GM12878 (cell line): ENCODE measurements around the gene HUS1. TPM values are rescaled to one million over a fixed set of nuclear protein-coding genes. Genes with fewer than 3 reads are reported as not detected.

Experiments used
- ATAC-seq: fragments of 200-7000 bp; cut with Tn5 transposase; 3 replicates; pipeline ENCODE4 v1.9.1; 2020; ENCODE audit warnings: mild to moderate bottlenecking, moderate library complexity
- BruUV-seq: library from RNA; stranded (reverse); fragments of 400-500 nt; replicated peaks from 2 replicates; lab custom pipeline; 2021; lab: Mats Ljungman, UMichigan
- CTCF ChIA-PET: fragments of 300-600 bp; sonication (Branson Sonifier 250); formaldehyde crosslinking; extraction: SDS; loops from one replicate; lab custom pipeline; 2021; ENCODE audit warnings: inconsistent platforms; lab: Yijun Ruan, JAX
- POLR2A ChIA-PET: fragments of 350-600 bp; formaldehyde crosslinking; extraction: SDS; loops from one replicate; lab custom pipeline; 2021; ENCODE audit warnings: inconsistent platforms; lab: Charles Lee
- RAD21 ChIA-PET: fragments of 300-600 bp; sonication (Branson Sonifier 250); formaldehyde crosslinking; loops from one replicate; lab custom pipeline; 2023; ENCODE audit warnings: antibody characterized with exemption; ENCODE audit not compliant: unreplicated experiment; lab: Charles Lee
- SMC1A ChIA-PET: fragments of 300-600 bp; sonication (Branson Sonifier 250); formaldehyde crosslinking; loops from one replicate; lab custom pipeline; 2023; ENCODE audit not compliant: unreplicated experiment, uncharacterized antibody; lab: Charles Lee
- DNase-seq: peaks from one replicate; pipeline ENCODE4 v3.0.0-alpha.2; 2011; ENCODE audit warnings: low read depth, low spot score
- FAIRE-seq: peaks from 3 replicates; lab custom pipeline; 2011; peaks lifted over from hg19 to GRCh38; lab: Jason Lieb, UNC
- H2AFZ ChIP-seq: 2 replicates; pipeline ENCODE4 v1.6.0; 2011; ENCODE audit warnings: low read depth, low read length, control low read depth; ENCODE audit not compliant: control insufficient read depth
- H3K27ac ChIP-seq: 2 replicates; pipeline ENCODE4 v1.5.1; 2011; ENCODE audit warnings: control low read depth; ENCODE audit not compliant: control insufficient read depth, insufficient read depth
- H3K27me3 ChIP-seq, 2 experiments: replicated peaks in 1 of 2; 2 replicates each; pipeline versions ENCODE4 v1.6.0 to v1.6.1; 2011; ENCODE audit warnings: low read length in 1 of 2; ENCODE audit not compliant: control insufficient read depth in 2 of 2, insufficient read depth in 2 of 2
- H3K36me3 ChIP-seq, 2 experiments: 2 replicates each; pipeline ENCODE4 v1.5.1; 2011; ENCODE audit warnings: low read length in 1 of 2; ENCODE audit not compliant: control insufficient read depth in 2 of 2, insufficient read depth in 2 of 2
- H3K4me1 ChIP-seq: 2 replicates; pipeline ENCODE4 v1.6.1; 2011; ENCODE audit warnings: mild to moderate bottlenecking, low read length, moderate library complexity, mixed read lengths; ENCODE audit not compliant: control insufficient read depth, insufficient read depth
- H3K4me2 ChIP-seq: 2 replicates; pipeline ENCODE4 v1.6.0; 2011; ENCODE audit warnings: control low read depth; ENCODE audit not compliant: control insufficient read depth, insufficient read depth
- H3K4me3 ChIP-seq: fragments of 200-600 bp; sonication (generic); 2 replicates; pipeline ENCODE4 v1.5.1; 2016
- H3K79me2 ChIP-seq: 2 replicates; pipeline ENCODE4 v1.6.0; 2011; ENCODE audit warnings: low read length; ENCODE audit not compliant: control insufficient read depth, insufficient read depth
- H3K9ac ChIP-seq: 2 replicates; pipeline ENCODE4 v1.8.0; 2011; ENCODE audit warnings: low read length, control low read depth, mixed read lengths; ENCODE audit not compliant: control insufficient read depth, insufficient read depth
- H3K9me3 ChIP-seq: replicated peaks from 3 replicates; pipeline ENCODE4 v1.5.1; 2011; ENCODE audit warnings: mild to moderate bottlenecking, low read length; ENCODE audit not compliant: control insufficient read depth, insufficient read depth
- H4K20me1 ChIP-seq: 2 replicates; pipeline ENCODE4 v1.6.0; 2011; ENCODE audit not compliant: control insufficient read depth, insufficient read depth
- BRCA1 ChIP-seq: IDR thresholded peaks from 2 replicates; pipeline ENCODE4 v1.6.1; 2011; ENCODE audit warnings: low read depth, low read length, improper control_type of control experiment
- FOS ChIP-seq: IDR thresholded peaks from 3 replicates; pipeline ENCODE4 v1.6.1; 2011; ENCODE audit warnings: borderline replicate concordance; ENCODE audit not compliant: insufficient read length; ENCODE audit errors: extremely low read depth
- GABPA ChIP-seq: IDR thresholded peaks from 2 replicates; pipeline ENCODE4 v1.6.1; 2014; ENCODE audit warnings: antibody characterized with exemption, low read depth, mild to moderate bottlenecking, inconsistent platforms
- HDGF ChIP-seq: fragments of 450-650 bp; IDR thresholded peaks from 2 replicates; pipeline ENCODE4 v1.6.1; 2016; ENCODE audit warnings: antibody characterized with exemption
- IKZF1 ChIP-seq: fragments of 450-650 bp; conservative IDR thresholded peaks from 2 replicates; pipeline ENCODE4 v1.6.1; 2017; ENCODE audit warnings: antibody characterized with exemption, mild to moderate bottlenecking
- IKZF2 ChIP-seq, 2 experiments: fragments of 450-650 bp; IDR thresholded peaks; 2 replicates each; pipeline ENCODE4 v1.6.1; 2017; ENCODE audit warnings: mild to moderate bottlenecking in 2 of 2, moderate library complexity in 2 of 2
- JUNB ChIP-seq: IDR thresholded peaks from 2 replicates; pipeline ENCODE4 v1.6.1; 2016; ENCODE audit warnings: antibody characterized with exemption, mild to moderate bottlenecking
- KAT2A ChIP-seq: conservative IDR thresholded peaks from 2 replicates; pipeline ENCODE4 v1.6.1; 2011; ENCODE audit warnings: low read depth, low read length; ENCODE audit not compliant: control insufficient read depth
- MLLT1 ChIP-seq: fragments of 450-650 bp; IDR thresholded peaks from 2 replicates; pipeline ENCODE4 v1.6.1; 2016; ENCODE audit warnings: mild to moderate bottlenecking
- SIN3A ChIP-seq: IDR thresholded peaks from 2 replicates; pipeline ENCODE4 v1.6.1; 2012; ENCODE audit warnings: low read depth, low read length, improper control_type of control experiment
- SIX5 ChIP-seq: IDR thresholded peaks from 2 replicates; pipeline ENCODE4 v1.6.1; 2011; ENCODE audit warnings: mild to moderate bottlenecking, low read depth, low read length, moderate library complexity; ENCODE audit not compliant: severe bottlenecking
- WGBS: methylation state at CpG from one replicate; pipeline ENCODE4 v1.1.6; 2016; ENCODE audit warnings: low lambda C conversion rate; ENCODE audit not compliant: insufficient replicate concordance, insufficient coverage; ENCODE audit errors: missing lambda C conversion rate; 5-methylcytosine and 5-hydroxymethylcytosine counted together
- in situ Hi-C: fragments of 300-500 bp; cut with MboI; formaldehyde crosslinking; loops from 9 replicates; pipeline ENCODE4 v1.14.3; 2018; ENCODE audit warnings: mixed read lengths
- intact Hi-C: fragments of 100-400 bp; cut with micrococcal nuclease; formaldehyde crosslinking; loops from one replicate; pipeline ENCODE4 v1.14.2; 2022; ENCODE audit not compliant: unreplicated experiment
- polyA plus RNA-seq, 11 experiments: library from polyadenylated mRNA; depleted of rRNA in 4 of 11; unstranded in 6 of 11; stranded (reverse) in 5 of 11; fragments of >200 nt; fragmentation: Nextera tagmentation in 4 of 11; fragmentation: Illumina TruSeq in 1 of 11; extraction: Ambion mirVana in 4 of 11; extraction: Trizol in 1 of 11; gene quantifications; 1 replicate in 1 of 11; 2 replicates in 10 of 11; pipeline versions ENCODE4 v1.2.1 to v1.2.3, GENCODE V29; 2011 to 2016; ENCODE audit warnings: inconsistent platforms in 2 of 11, missing spikeins in 2 of 11, low read depth in 1 of 11
- total RNA-seq, 4 experiments: library from RNA; depleted of rRNA in 3 of 4; stranded (reverse); fragments of >200 nt in 3 of 4; fragmentation: Illumina TruSeq in 1 of 4; extraction: Trizol in 1 of 4; gene quantifications; 2 replicates each; pipeline versions ENCODE4 v1.2.1 to v1.2.3, GENCODE V29; 2013 to 2021
- TF ChIP-seq, protein P1 (sequence below): fragments of 450-650 bp; IDR thresholded peaks from 2 replicates; pipeline ENCODE4 v1.6.1; 2018; ENCODE audit warnings: mild to moderate bottlenecking, low read depth, moderate library complexity; ENCODE audit not compliant: partially characterized antibody
- TF ChIP-seq, protein P2 (sequence below): IDR thresholded peaks from 2 replicates; pipeline ENCODE4 v1.6.1; 2011; ENCODE audit warnings: borderline replicate concordance, low read depth, mild to moderate bottlenecking, moderate library complexity, low read length; ENCODE audit not compliant: insufficient read depth, poor library complexity, severe bottlenecking

Gene HUS1
- total and polyA plus RNA-seq, 10 of the 15 experiments (the other 5 are each of a cell fraction or from before 2014, with no cell fraction given): 10.4 to 35.5 (median 22.6) TPM

- H3K79me2 ChIP-seq: no peaks in the 10 kb centered on the region
- intact Hi-C loops: no loop called here
- no peak overlapping the region for H3K4me2 ChIP-seq
- no peaks in the 10 kb centered on the region for H3K9me3 ChIP-seq
- no peaks in the 10 kb centered on the region for H4K20me1 ChIP-seq
- ChIA-PET RAD21 (no interaction called here), POLR2A (no interaction called here), SMC1A (no interaction called here), CTCF (no interaction called here)
- H3K36me3 ChIP-seq: no peaks in the 10 kb centered on the region
- no peak overlapping the region for H3K27ac ChIP-seq
- BruUV-seq: no TSS peak
- ATAC-seq (no peak), FAIRE-seq (no peak), DNase-seq (no peak)
- no peak overlapping the region for H3K4me3 ChIP-seq
- in situ Hi-C loops: no loop called here
- no peaks in the 10 kb centered on the region for H3K4me1 ChIP-seq
- no peak overlapping the region for H3K9ac ChIP-seq
- no peak for TF ChIP-seq FOS
- no peak for TF ChIP-seq MLLT1
- TF ChIP-seq IKZF2 (IDR thresholded peaks at IDR 0.05): no peak
- no peak for TF ChIP-seq SIX5
- no peak for TF ChIP-seq GABPA
- no peak for TF ChIP-seq BRCA1
- TF ChIP-seq KAT2A: no peak
- no peak for TF ChIP-seq SIN3A
- TF ChIP-seq, protein P1, sequence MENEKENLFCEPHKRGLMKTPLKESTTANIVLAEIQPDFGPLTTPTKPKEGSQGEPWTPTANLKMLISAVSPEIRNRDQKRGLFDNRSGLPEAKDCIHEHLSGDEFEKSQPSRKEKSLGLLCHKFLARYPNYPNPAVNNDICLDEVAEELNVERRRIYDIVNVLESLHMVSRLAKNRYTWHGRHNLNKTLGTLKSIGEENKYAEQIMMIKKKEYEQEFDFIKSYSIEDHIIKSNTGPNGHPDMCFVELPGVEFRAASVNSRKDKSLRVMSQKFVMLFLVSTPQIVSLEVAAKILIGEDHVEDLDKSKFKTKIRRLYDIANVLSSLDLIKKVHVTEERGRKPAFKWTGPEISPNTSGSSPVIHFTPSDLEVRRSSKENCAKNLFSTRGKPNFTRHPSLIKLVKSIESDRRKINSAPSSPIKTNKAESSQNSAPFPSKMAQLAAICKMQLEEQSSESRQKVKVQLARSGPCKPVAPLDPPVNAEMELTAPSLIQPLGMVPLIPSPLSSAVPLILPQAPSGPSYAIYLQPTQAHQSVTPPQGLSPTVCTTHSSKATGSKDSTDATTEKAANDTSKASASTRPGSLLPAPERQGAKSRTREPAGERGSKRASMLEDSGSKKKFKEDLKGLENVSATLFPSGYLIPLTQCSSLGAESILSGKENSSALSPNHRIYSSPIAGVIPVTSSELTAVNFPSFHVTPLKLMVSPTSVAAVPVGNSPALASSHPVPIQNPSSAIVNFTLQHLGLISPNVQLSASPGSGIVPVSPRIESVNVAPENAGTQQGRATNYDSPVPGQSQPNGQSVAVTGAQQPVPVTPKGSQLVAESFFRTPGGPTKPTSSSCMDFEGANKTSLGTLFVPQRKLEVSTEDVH: no peak
- TF ChIP-seq IKZF1: no peak
- TF ChIP-seq, protein P2, sequence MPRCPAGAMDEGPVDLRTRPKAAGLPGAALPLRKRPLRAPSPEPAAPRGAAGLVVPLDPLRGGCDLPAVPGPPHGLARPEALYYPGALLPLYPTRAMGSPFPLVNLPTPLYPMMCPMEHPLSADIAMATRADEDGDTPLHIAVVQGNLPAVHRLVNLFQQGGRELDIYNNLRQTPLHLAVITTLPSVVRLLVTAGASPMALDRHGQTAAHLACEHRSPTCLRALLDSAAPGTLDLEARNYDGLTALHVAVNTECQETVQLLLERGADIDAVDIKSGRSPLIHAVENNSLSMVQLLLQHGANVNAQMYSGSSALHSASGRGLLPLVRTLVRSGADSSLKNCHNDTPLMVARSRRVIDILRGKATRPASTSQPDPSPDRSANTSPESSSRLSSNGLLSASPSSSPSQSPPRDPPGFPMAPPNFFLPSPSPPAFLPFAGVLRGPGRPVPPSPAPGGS: no peak
- no peak for TF ChIP-seq JUNB
- no peak for TF ChIP-seq HDGF
- 36% methylated on average over 5 of the region's 5 CpGs for WGBS
- no peaks in the 10 kb centered on the region; a peak in 1 of 4 replicates for H3K27me3 ChIP-seq
- H2AFZ ChIP-seq: no peak overlapping the region
Measured at GRCh38 chr7:48025624-48026023, 46.2 kb upstream of the HUS1 start.
